Breast epithelium (tissue), 4 donors: ENCODE data around the gene TMEM229A. TPM values are rescaled to one million over a fixed set of nuclear protein-coding genes. Genes with fewer than 3 reads are reported as not detected.

ENCODE experiments used
- DNase-seq, 2 donors: peaks; one replicate each; pipeline ENCODE4 v3.0.0-alpha.2; 2019; ENCODE audit warnings: low spot score in 2 of 2
- H3K27ac ChIP-seq, 2 donors: fragments of 200-600 bp; sonication (generic) in 1 of 2; one replicate each; pipeline ENCODE4 v1.5.1; 2016 to 2019; ENCODE audit warnings: mild to moderate bottlenecking in 1 of 2
- H3K27me3 ChIP-seq, 2 donors: fragments of 200-600 bp; sonication (generic) in 1 of 2; one replicate each; pipeline versions ENCODE4 v1.5.1 to v1.6.0; 2017 to 2019; ENCODE audit warnings: control low read depth in 1 of 2, mild to moderate bottlenecking in 1 of 2
- H3K36me3 ChIP-seq: fragments of 200-600 bp; one replicate; pipeline ENCODE4 v1.5.1; 2019
- H3K4me1 ChIP-seq, 2 donors: fragments of 200-600 bp; sonication (generic); one replicate each; pipeline ENCODE4 v1.5.1; 2016 to 2019; ENCODE audit warnings: control low read depth in 1 of 2
- H3K4me3 ChIP-seq, 3 donors: fragments of 200-600 bp; sonication (generic); 1 replicate in 2 of 3; 2 replicates in 1 of 3; pipeline ENCODE4 v1.5.1; 2016 to 2019; ENCODE audit warnings: mild to moderate bottlenecking in 3 of 3, moderate library complexity in 2 of 3
- H3K9me3 ChIP-seq, 2 donors: fragments of 200-600 bp; sonication (generic) in 1 of 2; one replicate each; pipeline ENCODE4 v1.5.1; 2016 to 2019; ENCODE audit warnings: control low read depth in 1 of 2
- POLR2A ChIP-seq: fragments of 450-650 bp; IDR thresholded peaks from one replicate; pipeline ENCODE4 v1.6.1; 2016; ENCODE audit warnings: antibody characterized with exemption, mild to moderate bottlenecking, moderate library complexity
- POLR2AphosphoS5 ChIP-seq, 3 donors: sonication (generic); formaldehyde crosslinking; IDR thresholded peaks; one replicate each; pipeline ENCODE4 v1.6.1; 2017; ENCODE audit warnings: antibody characterized with exemption in 3 of 3
- intact Hi-C: fragments of 100-400 bp; cut with DNase I; formaldehyde crosslinking; loops from one replicate; pipeline ENCODE4 v1.15.1; 2023; ENCODE audit warnings: low total_unique reads
- total RNA-seq, 3 donors: library from RNA; depleted of rRNA; stranded (reverse); fragments of >200 nt; gene quantifications; one replicate each; pipeline ENCODE4 v1.1.0, GENCODE V29; 2016
- TF ChIP-seq, protein P1 (sequence below), 3 donors: fragments of 450-650 bp; IDR thresholded peaks; one replicate each; pipeline ENCODE4 v1.5.1; 2016 to 2017; ENCODE audit warnings: antibody characterized with exemption in 3 of 3, mild to moderate bottlenecking in 3 of 3, moderate library complexity in 3 of 3

Gene TMEM229A
- total RNA-seq, 3 donors from 2014 or later: not detected

DNA sequence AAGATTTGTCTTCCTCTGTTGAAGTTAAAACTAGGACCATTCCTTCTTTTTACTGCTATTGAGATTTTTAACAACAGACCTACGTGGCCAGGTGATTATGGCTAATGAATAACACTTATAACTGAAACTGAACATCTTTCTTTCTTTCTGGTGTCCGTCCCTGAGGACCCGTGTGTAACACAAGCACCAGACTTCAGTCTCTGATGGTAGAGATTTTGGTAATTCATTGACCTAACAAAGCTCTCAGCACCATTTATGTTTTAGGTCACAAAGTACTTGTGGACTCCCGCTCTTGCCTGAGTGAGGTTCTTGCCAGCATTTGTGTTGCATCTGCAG, 40.4 kb upstream of the TMEM229A start:
- TF ChIP-seq, protein P1, sequence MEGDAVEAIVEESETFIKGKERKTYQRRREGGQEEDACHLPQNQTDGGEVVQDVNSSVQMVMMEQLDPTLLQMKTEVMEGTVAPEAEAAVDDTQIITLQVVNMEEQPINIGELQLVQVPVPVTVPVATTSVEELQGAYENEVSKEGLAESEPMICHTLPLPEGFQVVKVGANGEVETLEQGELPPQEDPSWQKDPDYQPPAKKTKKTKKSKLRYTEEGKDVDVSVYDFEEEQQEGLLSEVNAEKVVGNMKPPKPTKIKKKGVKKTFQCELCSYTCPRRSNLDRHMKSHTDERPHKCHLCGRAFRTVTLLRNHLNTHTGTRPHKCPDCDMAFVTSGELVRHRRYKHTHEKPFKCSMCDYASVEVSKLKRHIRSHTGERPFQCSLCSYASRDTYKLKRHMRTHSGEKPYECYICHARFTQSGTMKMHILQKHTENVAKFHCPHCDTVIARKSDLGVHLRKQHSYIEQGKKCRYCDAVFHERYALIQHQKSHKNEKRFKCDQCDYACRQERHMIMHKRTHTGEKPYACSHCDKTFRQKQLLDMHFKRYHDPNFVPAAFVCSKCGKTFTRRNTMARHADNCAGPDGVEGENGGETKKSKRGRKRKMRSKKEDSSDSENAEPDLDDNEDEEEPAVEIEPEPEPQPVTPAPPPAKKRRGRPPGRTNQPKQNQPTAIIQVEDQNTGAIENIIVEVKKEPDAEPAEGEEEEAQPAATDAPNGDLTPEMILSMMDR (IDR thresholded peaks at IDR 0.05): no peak
- TF ChIP-seq POLR2A (no peak), POLR2AphosphoS5 (IDR thresholded peaks at IDR 0.05) (no peak)
- intact Hi-C loops: no loop called here
- Histone ChIP-seq H3K27me3 (no peaks in the 10 kb centered on the region), H3K9me3 (no peaks in the 10 kb centered on the region), H3K36me3 (no peaks in the 10 kb centered on the region), H3K4me3 (no peak overlapping the region), H3K4me1 (no peaks in the 10 kb centered on the region), H3K27ac (no peak overlapping the region)
- no peak for DNase-seq

DNA sequence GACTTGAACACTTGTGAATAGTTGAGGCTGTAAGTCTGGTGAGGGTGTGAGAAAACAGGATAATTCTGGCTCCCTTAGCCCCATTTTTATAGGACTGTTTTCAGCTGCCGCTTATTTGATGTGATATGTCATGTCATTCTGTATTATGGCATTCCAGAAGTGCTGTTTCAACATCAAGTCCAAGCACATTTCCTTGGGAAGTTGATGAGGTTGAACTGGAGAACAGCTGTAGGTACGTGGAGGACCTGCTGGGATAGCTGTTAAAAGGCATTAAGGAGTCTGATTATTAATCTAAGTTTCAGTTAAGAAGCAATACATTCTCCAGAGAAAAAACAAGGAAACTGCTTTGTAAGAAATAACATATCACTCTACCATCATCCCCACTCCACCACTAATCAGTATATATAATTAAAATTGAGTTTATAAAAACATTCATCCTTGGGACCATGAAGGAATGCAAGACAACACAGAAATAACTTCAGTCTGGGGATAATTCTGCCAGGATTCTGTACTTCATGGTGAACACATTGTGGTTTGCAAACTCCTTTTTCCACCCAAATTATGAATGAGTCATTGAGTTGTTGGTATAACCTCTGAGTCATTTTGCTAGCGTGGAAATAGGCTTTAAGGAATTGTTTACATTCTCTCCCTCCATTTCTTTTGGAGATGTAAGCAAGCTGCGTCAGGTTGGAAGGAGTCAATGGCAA, 39.9 kb upstream of the TMEM229A start:
- no peak for TF ChIP-seq POLR2A
- TF ChIP-seq, protein P1 (IDR thresholded peaks at IDR 0.05): no peak
- no peak for TF ChIP-seq POLR2AphosphoS5 (IDR thresholded peaks at IDR 0.05)
- Histone ChIP-seq H3K36me3 (no peaks in the 10 kb centered on the region), H3K27me3 (no peaks in the 10 kb centered on the region), H3K27ac (no peak overlapping the region), H3K4me3 (no peak overlapping the region), H3K9me3 (no peaks in the 10 kb centered on the region), H3K4me1 (no peaks in the 10 kb centered on the region)
- intact Hi-C loops: no loop called here
- DNase-seq: no peak

DNA sequence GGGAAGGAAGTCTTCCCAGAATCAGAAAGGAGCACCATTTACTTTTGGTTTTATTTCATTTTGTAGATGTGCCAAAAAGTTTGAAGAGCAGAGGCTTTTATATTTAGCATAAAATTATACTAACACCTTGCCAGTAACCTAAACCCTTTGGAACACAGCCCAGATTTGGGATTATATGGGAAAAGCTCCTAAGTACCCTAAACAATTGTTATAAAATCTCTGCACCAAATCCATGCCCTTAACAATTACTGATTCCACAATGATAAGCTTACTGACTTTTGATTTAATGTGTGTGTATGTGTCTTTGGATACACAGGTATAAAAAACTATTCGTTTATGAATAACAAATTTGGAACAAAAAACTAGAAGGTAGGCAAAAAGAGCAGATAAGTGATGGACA, 39.0 kb upstream of the TMEM229A start:
- Histone ChIP-seq H3K9me3 (no peaks in the 10 kb centered on the region), H3K27me3 (no peaks in the 10 kb centered on the region), H3K4me1 (no peaks in the 10 kb centered on the region), H3K4me3 (no peak overlapping the region), H3K36me3 (no peaks in the 10 kb centered on the region), H3K27ac (no peak overlapping the region)
- no peak for DNase-seq
- TF ChIP-seq POLR2A (no peak), POLR2AphosphoS5 (IDR thresholded peaks at IDR 0.05) (no peak)
- TF ChIP-seq, protein P1 (IDR thresholded peaks at IDR 0.05): no peak
- intact Hi-C loops: no loop called here

DNA sequence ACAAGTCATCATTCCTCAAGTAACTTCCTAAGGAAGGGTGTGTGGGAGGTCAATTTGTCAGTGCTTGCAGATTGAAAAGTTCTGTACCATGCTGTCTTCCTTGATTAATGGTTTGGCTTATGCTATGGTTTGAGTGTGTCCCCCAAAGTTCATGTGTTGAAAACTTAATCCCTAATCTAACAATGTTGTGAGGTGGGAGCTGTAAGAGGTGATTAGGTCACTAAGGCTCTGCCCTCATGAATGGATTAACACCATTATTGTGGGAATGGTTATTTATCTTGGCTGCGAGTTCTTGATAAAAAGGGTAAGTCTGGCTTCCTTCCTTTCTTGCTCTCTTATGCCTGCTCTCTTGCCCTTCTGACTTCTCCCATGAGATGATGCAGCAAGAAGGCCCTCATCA, 29.3 kb upstream of the TMEM229A start:
- no peak overlapping the region for H3K27ac ChIP-seq
- intact Hi-C loops: no loop called here
- no peaks in the 10 kb centered on the region for H3K27me3 ChIP-seq
- TF ChIP-seq, protein P1 (IDR thresholded peaks at IDR 0.05): no peak
- no peak for TF ChIP-seq POLR2AphosphoS5 (IDR thresholded peaks at IDR 0.05)
- no peak for TF ChIP-seq POLR2A
- no peak overlapping the region for H3K4me3 ChIP-seq
- H3K36me3 ChIP-seq: no peaks in the 10 kb centered on the region
- no peak for DNase-seq
- no peaks in the 10 kb centered on the region for H3K9me3 ChIP-seq
- H3K4me1 ChIP-seq: no peaks in the 10 kb centered on the region

DNA sequence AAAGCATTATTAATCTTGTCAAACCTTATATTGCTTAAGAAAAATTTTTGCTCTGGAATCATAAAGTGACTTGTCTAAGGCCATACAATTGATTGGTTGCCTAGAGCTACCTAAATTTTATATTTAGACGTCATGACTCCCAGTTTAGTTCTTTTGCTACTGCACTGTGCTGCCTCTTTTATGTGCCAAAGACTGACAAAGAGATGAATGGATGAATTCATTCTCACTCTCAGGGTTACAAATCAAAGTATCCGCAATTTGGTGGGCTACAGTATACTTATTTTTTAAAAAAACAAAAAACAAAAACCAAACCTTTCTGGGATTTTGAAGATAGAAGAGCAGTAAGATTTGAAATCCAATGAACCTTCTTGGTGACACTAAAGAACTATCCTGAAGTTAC, 27.7 kb upstream of the TMEM229A start:
- Histone ChIP-seq H3K4me3 (no peak overlapping the region), H3K36me3 (no peaks in the 10 kb centered on the region), H3K27me3 (no peaks in the 10 kb centered on the region), H3K9me3 (no peaks in the 10 kb centered on the region), H3K27ac (no peak overlapping the region), H3K4me1 (no peaks in the 10 kb centered on the region)
- TF ChIP-seq, protein P1 (IDR thresholded peaks at IDR 0.05): no peak
- no peak for TF ChIP-seq POLR2A
- no peak for TF ChIP-seq POLR2AphosphoS5 (IDR thresholded peaks at IDR 0.05)
- intact Hi-C loops: no loop called here
- no peak for DNase-seq
